Activated gamma-delta T cell (primary cell): ENCODE data around the gene SGMS1.
"Not testable (repeated sequence)": the region's sequence is repeated elsewhere in the genome, so short reads cannot be mapped to it uniquely, and the experiment has no call there.

Experiments used
- DNase-seq: peaks from one replicate; lab custom pipeline; 2025; lab: John Stamatoyannopoulos, UW

SGMS1 gene

DNA sequence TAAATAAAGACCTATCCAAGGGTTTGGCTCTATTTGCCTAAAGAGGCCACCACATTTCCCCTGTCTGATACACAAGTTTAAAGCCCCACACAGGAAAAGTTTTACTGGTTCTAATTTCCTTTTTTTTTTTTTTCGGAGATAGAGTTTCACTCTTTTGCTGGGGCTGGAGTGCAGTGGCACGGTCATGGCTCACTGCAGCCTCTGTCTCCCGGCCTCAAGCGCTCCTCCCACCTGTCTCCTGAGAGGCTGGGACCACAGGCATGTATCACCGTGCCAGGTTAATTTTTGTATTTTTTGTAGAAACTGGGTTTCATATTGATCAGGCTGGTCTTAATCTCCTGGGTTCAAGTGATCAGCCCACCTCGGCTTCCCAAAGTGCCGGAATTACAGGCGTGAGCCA lies 319.1 kb downstream of the SGMS1 start:
- DNase-seq = no peak

DNA sequence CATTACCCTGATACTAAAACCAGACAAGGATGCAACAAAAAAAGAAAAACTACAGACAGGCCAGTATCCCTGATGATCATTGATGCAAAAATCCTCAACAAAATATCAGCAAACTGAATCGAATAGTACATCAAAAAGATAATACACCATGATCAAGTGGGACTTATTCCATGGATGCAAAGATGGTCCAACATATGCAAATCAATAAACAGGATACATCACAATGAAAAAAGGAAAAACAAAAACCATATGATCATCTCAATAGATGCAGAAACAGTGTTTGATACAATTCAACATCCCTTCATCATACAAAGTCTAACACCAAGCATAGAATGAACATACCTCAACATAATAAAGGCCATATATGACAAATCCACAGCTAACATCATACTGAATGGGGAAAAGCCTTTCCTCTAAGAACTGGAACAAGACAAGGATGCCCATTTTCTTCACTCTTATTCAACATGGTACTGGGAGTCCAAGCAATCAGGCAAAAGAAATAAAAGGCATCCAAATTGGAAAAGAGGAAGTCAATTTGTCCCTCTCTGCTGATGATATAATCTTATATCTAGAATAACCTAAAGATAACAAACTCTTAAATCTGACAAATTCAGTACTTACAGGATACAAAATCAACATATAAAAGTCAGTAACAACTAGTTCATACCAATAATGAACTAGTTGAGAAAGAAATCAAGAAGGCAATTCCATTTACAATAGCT lies 323.6 kb downstream of the SGMS1 start:
- no peak for DNase-seq

DNA sequence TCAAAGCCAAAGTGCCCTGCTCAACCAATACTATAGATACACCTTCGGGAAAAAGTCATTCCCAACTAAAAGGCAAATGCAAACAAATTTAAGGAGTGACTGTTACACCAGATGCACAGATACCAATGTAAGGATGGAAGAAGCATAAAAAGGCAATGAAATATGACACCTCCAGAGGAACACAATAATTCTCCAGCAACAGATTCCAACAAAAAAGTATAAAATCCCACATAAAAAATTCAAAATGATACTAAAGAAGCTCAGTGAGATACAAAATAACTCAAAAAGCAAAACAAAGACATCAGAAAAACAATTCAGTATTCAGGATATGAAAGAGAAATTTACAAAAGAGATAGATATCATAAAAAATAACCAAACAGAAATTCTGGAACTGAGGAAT lies 328.4 kb downstream of the SGMS1 start:
- DNase-seq = no peak

DNA sequence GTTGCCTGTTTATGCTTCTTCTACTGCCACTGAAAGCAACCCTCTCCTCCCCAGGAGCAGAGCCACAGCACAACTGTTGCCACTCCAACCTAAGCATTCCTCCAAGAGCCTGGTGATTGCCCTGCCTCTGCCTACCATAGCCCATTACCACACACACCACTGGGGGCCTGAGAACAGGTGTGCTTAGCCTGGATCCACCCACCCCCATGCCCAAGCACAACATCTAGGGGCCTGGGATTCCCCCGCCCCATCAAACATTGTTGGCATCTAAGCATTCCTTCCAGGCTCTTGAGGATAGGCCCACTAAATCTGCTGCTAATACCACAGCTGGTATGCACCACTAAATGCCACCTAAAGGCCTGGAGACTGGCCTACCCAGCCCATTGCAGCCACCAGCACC lies 329.2 kb downstream of the SGMS1 start:
- no peak for DNase-seq

DNA sequence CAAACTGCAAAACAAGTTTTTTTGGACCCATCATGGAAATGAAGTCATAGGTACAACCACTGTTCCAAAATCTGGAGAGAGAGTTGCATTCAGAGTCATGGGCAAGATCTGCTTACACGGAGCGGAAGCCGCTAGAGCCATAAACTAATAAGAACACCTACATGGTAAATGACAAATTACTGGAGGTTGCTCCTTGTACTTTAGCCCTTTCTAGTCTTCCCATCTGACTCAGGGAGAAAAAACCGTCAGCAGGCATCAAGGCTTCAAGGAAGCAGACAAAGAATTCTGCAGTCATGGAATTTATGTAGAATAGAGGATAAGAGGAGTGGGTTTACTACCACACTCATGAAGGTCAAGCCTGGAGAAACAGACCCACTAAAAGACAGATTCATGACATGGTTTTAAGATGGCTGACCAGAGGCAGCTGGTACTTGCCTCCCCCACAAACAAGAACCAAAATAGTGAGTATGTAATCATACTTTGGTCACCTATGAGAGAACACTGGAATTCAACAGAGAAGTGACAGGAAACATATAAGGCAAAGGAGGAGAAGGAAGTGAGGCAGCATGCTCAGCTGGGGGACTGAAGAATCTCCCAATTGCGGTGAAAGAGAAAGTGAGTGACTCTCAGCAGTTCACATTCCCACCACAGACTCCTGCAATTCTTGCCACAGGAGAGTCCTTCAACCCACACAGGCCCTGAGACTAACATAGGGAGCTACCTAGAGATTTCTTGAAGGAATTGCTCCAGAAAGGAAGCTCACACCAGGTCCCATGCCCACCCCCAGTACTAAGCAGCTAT lies 330.0 kb downstream of the SGMS1 start:
- no peak for DNase-seq

DNA sequence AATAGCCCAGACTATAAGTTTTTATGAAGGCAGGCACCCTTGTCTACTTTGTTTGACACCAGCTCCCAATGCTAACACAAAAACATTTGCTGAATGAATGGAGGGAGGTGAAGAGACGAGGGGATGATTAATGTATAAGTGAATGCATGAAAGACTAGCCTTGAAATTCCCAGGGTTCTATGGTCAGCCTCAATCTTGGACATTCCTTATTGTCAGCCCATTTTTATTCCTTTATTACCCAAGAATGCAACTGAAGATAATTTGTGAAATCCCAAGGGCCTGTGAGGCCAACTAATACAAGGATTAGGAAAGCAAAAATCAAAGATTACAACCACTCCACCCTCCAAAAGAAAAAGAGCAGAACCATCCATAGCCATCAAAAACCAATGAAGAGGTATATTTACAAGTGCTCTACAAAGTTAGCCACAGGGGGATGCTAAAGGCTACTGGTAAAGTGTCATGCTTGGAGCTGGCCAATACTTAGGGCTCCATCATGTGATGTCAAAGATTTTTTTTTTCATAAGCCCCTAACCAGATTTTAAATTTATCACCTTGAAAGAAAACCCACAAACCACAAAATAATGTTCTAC lies 332.4 kb downstream of the SGMS1 start:
- no peak for DNase-seq

DNA sequence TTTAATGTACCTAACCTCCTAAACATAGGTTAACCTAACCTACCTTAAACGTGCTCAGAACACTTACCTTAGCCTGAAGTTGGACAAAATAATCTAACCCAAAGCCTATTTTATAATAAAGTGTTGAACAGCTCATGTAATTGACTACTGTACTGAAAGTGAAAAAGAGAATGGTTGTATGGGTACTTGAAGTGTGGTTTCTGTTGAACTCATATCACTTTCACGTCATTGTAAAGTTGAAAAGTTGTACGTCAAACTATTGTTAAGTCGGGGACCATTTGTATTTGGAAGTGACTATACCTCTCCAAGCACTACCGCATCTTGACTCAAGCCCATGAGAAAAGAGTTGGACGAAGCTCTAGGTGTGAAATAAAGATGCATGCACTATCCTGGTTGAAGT lies 334.6 kb downstream of the SGMS1 start:
- DNase-seq = no peak

DNA sequence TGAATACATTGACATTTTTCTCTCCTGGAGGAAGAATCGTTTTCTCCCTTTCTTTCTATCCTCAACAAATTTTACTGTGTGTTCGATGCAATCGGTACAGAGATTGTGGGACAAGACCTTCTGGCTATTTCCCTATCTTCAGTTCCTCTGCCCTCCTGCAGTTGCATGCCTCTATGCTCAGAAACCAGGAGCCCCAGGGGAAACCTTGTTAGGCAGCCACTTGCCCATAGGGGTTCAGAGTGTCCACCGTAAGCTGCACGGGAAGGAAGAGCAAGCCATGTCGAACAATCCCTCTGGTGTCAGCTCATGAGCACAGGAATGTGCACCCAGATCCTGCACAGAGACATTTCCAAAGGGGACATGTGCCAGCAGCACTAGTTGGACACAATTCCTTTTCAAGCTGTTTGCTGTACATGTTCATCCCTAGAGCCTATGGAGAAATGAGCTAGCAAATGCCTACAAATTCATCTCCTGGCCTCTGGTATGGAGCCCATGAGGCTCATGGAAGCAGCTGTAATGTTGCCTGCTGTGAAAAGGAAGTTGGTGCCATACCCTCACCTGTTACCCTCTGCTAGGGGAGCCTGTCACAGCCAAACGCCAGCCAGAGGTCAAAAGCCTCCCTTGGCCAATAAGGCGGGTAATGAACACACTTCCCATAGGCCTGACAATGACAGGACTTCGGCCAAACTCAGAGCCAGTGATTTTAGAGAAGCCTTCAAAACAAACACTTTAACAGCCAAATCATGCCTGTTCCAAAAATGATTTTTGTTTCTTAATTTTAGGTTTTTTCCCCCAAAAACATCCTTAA lies 336.6 kb downstream of the SGMS1 start:
- DNase-seq = no peak

DNA sequence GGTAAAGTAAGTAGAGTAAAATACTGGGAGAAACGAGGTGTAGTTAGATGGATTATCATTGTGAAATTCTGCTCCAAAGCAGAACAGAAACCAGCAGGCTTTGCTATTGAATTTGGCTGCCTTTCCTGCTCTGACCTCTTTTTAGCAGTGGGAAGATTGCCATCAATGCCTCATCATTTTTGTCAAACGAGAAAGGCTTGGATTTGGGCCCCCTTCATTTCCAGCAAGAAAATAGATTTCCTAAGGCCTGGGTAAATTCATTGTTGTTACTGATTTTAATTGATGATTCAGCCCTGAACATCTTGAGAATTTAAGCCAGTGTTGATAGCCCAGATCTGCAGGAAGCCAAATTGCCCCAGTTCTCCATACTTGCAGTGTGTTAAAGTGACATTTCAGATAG lies 337.2 kb downstream of the SGMS1 start:
- DNase-seq = no peak

DNA sequence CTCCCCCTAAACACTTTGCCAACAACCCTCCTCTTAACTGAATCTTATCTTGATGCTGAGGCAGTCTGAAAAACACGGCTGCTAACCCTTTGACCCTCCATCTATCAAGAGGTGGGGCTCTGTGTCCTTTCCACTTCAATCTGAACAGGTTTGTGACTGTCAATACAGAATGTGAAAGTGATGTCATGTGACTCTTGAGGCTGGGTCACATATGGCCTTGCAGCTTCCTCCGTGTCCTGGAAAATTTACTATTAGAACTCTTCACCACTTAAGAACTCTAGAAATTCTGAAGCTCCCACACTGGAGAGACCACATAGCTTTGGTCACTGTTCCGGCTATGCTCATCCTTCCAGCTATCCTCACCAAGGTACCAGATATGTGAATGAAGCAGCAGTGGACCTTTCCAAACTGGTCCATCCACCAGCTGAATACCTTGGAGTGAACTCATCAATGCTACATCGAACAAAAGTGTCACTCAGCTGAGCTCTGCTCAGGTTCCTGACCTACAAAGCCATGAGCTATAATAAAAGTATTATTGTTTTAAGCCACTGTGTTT lies 341.7 kb downstream of the SGMS1 start:
- no peak for DNase-seq

DNA sequence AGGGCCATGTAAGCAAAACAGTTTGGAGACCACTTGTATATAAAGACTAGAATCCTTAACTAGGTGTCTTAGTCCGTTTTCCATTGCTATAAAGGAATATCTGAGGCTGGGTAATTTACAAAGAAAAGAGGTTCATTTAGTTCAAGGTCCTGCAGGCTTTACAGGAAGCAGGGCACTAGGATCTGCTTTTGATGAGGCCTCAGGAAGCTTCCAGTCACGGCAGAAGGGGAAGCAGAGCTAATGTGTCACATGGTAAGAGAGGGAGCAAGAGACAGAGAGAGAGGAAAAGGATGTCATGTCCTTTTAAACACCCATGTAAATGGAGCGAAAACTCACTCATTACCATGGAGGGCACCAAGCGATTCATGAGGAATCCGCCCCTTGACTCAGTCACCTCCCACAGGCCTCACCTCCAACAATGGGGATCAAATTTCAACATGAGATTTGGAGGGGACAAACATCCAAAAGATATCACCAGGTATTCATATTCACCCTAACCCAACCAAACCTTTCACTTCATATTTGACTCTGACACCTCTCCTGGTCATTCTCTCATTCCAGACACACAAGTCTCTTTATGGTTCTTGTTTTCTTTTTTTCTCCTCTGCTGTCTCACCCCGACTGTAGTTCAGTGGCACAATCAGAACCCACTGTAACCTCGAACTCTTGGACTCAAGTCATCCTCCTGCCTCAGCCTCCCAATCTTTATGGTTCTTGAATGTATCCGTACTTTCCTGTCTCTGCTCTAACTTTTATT lies 342.4 kb downstream of the SGMS1 start:
- DNase-seq = no peak

DNA sequence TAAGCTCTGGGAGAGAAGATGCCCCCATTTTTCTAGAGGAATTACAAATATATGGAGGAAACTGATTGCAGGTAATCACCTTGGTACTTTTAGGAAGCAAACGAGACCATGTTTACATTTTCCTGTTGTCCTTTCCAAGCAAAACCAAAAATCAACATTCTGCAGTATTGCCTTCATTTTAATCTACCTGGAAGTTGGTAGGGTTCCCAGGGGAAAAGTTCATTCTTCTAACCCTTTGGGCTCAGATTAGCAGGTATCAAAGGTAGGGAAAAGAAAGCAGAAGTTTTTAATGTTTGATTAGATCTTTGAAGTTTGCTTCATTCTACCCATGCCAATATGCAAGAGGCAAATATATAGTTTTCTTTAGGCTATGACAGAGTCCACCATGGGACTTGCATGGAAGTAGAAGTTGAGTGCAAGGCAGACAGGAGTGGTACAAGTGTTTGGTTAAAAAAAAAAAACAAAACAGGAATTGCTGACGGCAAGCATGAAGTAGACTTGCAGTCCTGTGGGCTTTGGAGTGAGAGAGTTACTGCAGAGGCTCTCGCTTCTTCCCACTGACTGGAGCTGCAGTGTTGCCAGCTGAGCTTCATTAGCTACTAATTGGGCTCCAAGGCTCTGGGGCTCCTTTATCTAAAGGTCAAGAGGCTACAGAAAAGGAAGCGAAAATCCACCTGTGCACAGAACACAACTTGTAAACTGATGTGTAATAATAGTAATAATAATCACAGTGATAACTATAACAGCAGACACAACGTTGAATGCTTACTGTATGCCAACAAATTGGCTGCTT lies 343.5 kb downstream of the SGMS1 start:
- DNase-seq = no peak

DNA sequence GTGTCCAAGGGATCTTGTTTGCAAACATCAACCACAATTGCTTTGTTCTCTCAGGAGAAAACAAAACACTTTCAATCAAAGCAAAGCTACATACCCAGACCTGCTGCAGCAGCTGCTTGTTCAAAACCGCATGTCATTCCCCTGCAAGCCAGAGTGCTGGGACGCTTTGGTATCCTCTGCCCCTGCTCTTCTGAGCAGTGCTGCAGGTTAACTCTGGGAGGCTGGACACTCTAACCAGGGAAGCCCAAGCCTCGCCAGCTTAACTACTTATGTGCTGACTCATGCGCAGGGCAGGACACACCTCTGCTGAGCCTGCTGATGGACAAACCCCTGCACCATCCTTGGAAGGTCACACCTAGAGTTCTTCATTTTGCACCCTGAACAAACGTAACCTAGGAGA lies 344.3 kb downstream of the SGMS1 start:
- DNase-seq = no peak

DNA sequence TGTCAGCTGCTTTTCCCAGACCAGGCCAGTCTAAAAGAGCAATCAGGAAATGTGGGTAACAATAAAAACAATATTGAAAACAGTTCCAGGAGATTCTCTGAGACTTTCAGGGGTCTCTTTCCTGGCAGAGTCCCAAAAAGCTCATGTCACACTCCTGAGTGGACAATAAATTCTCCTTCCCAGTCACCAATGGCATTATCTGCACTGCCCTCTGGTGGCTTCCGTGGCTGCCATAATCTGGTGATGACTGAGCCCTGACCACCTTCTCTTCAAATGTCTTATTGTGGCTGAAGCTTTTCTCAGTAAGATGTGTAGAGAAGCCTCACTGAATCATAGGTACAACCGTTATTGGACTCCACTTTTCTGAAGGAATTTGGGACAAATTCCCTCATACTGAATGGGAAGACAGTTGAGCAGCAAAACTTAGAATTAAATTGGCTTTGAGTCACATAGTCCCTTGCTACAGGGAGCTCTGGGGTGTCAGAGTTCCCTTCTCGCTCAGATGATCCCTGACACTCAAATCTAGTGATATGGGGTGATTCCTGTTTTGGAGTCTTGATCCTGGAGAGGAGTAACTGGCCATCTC lies 348.0 kb downstream of the SGMS1 start:
- no peak for DNase-seq

DNA sequence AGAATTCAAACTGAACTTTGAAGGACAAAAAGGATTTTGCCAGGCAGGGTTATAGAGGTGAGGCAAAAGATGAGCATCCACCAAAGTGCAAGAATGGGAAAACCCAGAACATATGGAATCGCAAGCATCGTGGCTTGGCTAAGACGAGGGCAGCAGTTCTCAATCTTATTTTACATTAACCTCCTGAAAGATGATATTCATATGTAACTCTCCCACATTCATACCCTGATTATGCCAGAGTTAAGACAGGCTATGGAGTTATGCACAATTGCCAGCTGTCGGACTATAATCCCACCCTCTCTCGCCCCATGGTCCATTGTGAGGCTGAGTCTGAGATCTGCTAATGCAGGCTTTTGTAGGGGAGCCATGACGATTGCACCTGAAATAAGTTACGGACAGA lies 351.2 kb downstream of the SGMS1 start:
- DNase-seq = no peak

DNA sequence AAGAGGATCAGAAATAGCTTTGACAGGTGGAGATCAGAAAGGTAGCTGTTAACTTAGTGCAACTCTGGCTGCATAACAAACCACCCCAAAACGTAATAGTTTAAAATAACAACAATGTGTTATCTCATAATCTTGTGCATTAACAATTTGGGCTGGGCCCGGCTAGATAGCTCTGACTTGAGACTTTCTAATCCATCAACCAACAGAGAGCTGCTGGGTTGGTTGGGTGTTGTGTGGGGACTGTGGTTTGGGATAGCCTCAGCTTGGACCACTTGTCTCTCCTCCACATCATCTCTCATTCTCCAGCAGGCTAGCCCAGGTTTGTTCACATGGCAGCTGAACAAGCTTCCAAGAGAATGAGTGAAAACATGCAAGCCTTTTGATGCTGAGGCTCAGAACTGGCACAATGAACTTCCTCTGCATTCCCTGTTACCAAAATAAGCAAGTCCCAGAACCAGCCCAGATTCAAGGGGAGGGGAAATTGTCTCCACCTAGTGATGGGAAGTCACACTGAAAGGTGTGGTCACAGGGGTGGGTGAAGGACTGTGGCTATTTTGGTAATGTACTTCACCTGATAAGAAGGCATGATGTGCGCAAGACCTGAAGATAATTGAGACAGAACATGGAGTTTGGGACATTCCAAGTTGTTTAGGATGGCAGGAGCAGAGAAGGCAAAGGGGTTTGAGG lies 352.0 kb downstream of the SGMS1 start:
- DNase-seq = no peak

DNA sequence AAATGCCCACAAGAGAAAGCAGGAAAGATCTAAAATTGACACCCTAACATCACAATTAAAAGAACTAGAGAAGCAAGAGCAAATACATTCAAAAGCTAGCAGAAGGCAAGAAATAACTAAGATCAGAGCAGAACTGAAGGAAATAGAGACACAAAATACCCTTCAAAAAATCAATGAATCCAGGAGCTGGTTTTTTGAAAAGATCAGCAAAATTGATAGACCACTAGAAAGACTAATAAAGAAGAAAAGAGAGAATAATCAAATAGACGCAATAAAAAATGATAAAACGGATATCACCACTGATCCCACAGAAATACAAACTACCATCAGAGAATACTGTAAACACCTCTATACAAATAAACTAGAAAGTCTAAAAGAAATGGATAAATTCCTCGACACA lies 355.9 kb downstream of the SGMS1 start:
- not testable (repeated sequence) for DNase-seq

DNA sequence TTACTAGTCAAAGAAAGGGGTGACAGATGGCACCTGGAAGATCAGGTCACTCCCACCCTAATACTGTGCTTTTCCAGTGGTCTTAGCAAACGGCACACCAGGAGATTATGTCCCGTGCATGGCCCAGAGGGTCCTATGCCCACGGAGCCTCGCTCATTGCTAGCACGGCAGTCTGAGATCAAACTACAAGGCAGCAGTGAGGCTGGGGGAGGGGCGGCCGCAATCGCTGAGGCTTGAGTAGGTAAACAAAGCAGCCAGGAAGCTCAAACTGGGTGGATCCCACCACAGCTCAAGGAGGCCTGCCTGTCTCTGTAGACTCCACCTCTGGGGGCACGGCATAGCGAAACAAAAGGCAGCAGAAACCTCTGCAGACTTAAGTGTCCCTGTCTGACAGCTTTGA lies 361.1 kb downstream of the SGMS1 start:
- DNase-seq = not testable (repeated sequence)

DNA sequence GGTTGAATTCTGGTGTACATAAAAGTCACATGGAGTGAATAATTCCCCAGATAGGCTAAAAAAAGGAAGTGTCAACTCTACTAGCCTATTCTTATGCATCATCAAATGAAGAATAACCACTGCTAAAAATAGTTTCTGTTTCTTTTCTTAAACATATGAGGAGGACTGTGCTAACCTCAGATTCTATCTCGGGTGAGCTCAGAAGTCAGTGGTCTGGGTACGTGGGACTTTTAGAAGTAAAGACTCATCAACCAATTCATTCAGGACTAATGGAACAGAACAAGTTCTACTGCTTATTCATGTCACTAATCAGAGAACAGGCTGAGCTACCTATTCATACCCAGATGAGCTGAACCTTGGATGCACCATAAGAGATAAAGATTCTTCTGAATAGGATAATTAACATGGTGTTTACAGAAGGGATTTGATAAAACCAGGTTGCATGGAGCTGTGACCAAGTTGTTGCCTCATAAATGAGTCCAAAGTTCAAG lies 362.9 kb downstream of the SGMS1 start:
- no peak for DNase-seq
